ENCODE measurements around the gene MPP1. TPM values are rescaled to one million over a fixed set of nuclear protein-coding genes. Genes with fewer than 3 reads are reported as not detected.

The MPP1 gene
- total and polyA plus RNA-seq, 2 of the 8 experiments (the other 6 are each of a cell fraction or from before 2014, with no cell fraction given) = 7.6 to 13.4 TPM

DNA sequence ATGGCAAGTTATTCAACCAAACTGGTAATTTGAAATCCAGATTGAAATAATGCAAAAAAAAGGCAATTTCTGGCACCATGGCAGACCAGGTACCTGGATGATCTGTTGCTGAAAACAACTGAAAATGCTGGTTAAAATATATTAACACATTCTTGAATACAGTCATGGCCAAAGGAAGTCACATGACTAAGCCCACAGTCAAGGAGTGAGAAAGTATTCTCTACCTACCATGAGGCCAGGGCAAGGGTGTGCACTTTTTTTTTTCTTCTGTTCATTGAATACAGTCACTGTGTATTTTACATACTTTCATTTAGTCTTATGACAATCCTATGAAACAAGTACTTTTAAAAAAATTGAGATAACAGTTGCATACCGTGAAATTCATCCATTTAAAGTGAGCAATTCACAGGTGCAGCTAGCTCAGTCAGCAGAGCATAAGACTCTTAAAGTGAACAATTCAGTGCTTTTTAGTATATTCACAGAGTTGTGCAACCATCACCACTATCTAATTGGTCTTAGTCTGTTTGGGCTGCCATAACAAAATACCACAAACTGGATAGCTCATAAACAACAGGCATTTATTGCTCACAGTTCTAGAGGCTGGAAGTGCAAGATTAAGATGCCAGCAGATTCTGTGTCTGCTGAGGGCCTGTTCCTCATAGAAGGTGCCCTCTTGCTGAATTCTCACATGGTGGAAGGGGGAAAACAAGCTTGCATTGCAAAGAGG is 4.8 kb upstream of the MPP1 start (continued):
- no peak for TF ChIP-seq SP2 (IDR thresholded peaks at IDR 0.05; ENCODE audit: low read length)

Measured in H1 (cell line).